HG02973 (cell line): ENCODE data around the gene HRH2.

ENCODE experiments used
- ATAC-seq: cut with Tn5 transposase; IDR thresholded peaks from one replicate; pipeline ENCODE4 v1.9.1; 2021; ENCODE audit warnings: moderate library complexity; ENCODE audit not compliant: unreplicated experiment

The HRH2 gene

DNA sequence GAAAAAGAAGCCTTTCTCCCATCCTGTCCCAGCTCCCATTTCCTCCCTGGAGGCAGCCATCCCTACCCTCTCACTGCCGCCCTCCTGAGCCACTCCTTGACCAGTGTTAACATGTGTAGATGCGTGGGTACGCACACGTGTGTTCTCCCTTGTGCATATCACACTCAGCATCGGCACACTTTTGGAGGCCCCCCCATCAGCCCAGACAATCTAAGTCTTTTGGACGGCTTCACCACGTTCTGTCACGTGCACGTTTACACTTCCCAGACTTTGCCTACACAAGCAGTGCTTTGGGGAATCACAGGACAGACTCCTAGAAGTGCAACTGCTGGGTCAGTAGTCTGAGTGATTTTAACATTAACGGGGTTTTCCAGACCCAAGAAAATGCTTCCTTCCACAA, 18.0 kb downstream of the HRH2 start:
- ATAC-seq: no peak

DNA sequence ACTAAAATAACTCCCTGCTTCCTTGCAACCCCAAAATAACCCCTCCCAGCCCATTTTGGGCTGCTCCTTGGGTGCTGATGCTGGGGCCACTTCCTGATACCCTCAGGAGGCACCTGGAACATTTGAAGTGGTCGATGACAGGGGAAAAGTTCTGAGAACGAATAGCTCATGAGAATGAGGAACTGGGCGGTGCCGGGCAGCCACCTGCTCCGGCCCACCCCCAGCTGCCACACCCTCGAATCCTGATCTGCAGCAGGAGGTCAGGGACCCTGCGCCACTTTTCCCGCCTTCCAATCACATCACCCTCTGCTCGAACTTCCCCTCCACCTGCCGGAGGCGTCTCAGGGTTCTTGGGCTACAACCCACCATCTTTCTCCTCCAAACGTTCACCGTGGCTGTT, 19.7 kb downstream of the HRH2 start:
- ATAC-seq: no peak

DNA sequence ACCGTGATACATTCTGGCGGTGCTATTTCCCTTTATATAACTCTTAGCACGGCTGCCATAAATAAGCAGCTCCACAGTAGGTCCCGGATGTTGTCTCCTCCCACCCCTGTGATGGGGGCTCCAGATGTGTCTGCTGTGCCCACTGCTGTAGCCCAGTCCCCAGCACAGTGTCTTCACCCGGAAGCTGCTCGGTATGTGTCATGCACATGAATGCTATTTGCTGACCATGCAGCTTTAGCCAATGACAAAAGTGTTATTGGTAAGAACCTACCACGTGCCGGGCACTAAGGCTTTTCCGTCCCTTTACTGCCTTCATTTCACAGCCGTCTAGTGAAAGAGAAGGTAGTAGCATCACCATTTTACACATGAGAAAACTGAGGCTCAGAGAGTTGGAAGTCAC, 20.2 kb downstream of the HRH2 start:
- ATAC-seq: no peak

DNA sequence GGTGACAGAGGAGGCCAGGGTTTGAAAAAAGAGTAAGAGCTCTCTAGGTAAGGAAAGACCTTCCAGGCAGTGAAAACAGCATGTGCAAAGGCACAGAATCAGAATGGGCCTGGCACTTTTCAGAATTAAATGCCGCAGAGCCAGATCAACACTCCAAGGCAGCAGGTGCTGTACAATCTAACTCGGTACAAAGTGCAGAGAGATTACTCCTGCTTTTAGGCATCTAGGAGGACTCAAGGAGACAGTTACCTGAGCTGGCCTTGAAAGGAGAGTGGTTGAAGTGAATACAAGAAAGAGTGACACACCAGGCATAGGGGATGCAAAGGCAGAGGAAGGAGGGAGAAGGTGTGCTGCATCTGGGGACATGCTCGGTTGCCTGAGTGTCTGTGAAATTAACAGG, 21.5 kb downstream of the HRH2 start:
- ATAC-seq: no peak

DNA sequence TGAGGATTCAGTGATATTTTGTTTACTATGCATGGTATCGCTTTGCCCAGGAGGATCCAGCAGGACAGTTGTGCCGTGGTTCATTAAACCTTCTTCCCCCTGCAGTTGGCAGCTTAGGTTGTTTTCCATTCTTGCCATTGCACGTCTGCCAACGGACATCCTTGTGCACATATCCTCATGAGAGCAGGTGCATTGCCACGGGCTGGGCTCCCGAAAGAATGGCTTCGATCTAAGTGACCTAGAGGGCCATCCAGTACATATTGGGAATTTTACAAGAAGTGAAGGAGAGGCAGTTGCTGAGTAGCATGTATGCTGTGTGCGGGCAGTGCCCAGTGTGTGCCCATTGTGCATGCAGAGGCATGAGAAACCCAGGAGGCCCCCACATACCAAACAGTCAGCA, 22.1 kb downstream of the HRH2 start:
- ATAC-seq: no peak

DNA sequence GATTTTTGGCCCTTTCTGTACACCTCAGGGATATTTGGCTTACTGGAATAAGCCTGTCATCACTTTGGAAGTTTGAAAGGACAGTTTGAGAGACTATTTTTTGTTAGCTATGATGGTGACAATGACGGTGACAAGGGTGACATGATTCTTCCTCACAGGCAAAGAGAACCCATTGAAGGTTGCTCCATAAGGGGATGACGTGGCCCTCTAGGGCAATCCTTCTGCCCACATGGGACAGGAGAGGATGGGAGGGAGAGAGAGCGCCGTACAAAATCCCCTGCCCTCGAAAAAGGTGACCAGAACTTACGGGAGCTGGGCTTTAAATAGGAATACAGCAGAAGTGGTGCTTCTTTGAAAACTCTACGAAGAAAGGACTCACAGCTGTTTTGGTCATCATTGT, 22.6 kb downstream of the HRH2 start:
- no peak for ATAC-seq

DNA sequence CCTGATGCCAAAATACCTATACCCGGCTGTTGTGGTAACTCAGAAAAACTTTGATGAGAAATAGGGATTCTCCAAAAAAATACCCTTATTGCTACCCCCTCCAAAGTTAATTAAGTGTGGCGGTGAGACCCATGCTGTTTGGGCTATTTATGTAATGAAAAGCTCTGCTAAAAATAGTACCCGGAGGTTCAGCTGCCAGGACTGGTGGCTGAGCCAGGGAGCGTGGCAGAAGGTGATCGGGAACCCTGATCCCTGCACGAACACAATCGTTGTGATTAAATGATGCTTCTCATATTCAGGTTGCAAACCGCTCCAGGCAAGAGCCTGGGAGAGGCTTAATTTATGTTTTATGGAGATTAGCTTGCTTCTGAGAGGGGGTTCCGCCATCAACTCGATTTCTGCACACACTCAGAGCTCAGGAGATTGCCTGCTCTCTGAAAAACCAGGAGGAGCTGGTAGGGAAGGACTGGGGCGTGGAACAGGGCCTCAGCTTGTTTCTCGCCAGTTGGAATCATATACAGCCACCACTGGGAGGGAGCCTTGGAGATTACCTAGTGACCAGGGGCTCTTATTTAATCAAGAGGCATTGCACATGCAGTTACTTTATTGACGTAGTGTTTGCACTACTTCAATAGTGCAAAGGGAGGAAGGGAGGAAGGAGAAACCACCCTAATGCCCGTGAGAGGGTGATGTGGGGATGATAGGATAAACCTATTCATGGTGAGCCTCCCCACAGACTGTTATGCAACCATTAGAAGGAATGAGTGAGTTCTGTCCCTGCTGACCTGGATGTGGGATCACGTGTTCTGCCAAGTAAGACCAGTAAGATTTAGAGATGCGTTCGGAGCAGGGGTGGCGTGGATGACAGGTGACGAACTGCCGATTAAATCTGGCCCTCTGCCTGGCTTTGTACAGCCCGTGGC, 23.4 kb downstream of the HRH2 start:
- no peak for ATAC-seq

DNA sequence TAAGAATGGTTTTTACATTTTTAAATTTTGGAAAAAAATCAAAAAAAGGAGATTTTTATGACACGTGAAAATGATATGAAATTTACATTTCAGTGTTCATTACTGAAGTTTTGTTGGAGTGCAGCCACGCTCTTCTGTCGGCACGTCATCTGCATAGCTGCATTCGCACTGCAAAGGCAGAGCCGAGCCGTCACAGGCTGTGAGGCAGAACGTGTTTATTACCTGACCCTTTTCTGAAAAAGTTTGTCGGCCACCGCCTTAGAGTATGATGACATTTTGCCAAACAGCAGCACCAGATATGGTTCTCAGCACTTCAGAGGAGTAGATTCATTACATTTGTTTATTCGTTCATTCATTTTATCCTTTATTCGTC, 24.1 kb downstream of the HRH2 start:
- ATAC-seq: no peak

DNA sequence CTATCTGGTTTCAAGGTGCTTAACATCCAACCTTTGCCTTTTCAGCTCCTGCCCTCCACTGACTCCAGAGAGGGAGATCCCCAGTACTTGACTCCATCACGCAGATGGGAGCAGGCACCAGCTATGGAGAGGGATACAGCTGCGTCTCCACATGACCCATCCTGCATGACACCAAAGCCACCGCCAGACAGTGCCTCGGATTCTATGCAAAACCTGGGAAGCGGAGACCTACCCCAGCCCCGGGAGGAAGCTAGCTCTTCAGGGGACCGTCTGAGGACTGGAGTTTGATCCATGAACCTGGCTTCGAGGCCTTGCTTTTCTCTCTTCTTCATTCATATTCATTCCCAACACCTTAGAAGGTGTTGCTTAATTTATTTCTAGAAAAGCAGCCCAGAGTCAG, 24.8 kb downstream of the HRH2 start:
- ATAC-seq: no peak

DNA sequence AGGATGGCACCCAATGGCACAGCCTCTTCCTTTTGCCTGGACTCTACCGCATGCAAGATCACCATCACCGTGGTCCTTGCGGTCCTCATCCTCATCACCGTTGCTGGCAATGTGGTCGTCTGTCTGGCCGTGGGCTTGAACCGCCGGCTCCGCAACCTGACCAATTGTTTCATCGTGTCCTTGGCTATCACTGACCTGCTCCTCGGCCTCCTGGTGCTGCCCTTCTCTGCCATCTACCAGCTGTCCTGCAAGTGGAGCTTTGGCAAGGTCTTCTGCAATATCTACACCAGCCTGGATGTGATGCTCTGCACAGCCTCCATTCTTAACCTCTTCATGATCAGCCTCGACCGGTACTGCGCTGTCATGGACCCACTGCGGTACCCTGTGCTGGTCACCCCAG, 25.4 kb downstream of the HRH2 start:
- no peak for ATAC-seq

DNA sequence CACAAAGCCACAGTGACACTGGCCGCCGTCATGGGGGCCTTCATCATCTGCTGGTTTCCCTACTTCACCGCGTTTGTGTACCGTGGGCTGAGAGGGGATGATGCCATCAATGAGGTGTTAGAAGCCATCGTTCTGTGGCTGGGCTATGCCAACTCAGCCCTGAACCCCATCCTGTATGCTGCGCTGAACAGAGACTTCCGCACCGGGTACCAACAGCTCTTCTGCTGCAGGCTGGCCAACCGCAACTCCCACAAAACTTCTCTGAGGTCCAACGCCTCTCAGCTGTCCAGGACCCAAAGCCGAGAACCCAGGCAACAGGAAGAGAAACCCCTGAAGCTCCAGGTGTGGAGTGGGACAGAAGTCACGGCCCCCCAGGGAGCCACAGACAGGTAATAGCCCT, 26.1 kb downstream of the HRH2 start:
- ATAC-seq: no peak

DNA sequence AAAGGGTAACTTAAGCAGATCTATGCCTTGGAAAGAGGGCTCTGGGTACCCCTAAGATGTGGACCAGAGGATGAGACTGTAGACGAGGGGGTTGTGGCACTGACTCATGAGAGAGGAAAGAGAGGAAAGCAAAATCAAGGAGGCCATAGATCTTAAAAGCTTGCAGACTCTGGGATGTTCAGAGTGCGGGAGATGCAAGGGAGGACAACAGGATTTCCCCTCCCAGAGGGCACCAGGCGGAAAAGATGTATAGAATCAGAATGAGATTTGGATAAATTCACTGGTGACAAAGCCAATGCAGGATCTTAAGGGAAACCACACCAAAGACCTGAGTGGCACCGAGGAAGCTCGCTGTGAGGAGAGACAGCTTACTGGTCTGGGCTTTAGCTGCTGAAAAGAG, 27.1 kb downstream of the HRH2 start:
- ATAC-seq: no peak

DNA sequence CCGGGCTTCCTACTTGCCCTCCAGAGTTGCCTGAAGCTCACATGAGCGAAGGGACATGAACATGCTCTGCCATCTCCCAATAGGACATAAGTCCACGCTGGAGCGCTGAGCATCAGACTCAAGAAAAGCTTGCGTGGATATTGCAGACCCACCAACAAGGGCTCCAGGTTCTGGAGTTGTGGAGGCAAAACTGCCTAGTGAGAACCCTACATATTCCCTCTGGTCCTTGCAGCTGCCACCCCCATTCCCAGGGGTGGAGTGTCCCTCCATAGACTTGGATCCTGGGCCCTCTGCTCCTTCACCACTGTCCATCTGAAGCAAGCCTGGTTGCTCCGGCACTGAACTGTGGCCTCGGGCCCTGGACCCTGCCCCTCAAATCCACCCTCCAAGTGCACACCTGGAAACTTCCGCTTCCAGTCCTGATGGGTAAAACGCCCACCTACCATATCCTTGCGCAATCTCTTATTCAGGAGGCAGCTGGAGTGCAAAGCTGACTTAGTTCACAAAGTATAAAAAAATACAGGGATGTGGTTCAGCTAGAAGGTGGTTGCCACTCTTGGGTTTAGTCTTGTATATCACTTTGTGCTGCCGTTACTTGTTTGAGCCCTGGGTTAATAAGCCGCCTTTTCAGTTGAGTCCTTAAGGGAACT, 28.0 kb downstream of the HRH2 start:
- no peak for ATAC-seq

DNA sequence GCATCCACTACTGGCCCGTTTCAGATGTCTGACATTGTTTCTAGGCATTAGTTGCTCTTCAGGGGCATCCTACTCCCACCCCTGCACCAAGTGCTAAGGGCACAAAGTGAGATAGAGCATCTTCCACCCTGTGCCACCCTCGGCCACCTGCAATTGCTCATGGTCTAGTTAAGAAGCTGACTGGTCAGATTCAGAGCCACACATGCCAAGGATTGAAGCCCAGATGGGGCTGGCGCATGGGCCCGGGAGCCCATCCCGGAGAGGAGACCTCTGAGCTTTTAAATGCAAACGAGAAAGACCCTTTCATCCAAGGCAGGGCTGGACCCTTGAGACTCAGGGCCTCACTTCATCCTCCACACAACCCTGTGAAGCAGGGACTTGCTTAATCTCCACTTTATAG, 28.5 kb downstream of the HRH2 start:
- ATAC-seq: no peak

DNA sequence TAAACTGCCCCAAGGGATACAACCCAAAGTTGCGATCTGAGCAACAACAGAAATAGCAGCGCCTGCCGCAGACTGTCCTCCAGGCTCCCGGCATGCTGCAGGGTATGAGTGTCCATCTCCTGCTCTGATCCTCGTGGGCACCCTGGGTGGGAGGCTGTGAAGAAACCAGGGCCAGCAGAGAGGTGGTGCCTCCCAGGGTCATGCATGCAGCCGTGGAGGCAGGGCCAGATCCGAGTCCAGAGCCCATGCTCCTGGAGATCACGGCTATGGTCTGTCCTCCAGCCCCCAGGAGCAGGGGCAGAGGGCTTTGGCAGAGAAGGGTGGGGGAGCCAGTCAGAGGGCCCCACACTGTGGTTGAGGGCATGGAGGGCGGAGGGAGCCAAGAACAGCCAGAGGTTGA, 29.0 kb downstream of the HRH2 start:
- no peak for ATAC-seq

DNA sequence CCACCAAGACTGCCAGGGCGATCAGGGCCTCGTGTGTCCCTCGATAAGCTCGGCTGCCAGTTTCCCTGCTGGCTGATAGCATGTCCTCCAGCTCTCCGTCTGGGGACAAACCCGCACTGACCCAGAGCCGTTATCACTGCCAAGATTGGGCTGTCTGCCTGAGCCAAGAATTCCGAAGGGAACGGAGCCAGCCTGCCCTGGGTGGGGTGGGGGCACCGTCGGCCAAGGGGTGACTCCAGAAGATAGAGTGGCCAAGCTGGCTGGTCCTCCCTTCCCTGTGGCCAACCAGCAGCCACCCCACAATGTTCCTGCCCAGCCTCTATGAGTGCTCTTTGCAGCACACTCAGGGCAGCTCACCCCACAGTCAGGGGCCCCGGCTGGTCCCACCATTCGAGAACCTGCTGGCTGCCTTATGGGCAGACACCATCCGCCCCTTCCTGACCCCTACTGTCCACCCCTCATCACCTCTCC, 29.4 kb downstream of the HRH2 start:
- no peak for ATAC-seq

DNA sequence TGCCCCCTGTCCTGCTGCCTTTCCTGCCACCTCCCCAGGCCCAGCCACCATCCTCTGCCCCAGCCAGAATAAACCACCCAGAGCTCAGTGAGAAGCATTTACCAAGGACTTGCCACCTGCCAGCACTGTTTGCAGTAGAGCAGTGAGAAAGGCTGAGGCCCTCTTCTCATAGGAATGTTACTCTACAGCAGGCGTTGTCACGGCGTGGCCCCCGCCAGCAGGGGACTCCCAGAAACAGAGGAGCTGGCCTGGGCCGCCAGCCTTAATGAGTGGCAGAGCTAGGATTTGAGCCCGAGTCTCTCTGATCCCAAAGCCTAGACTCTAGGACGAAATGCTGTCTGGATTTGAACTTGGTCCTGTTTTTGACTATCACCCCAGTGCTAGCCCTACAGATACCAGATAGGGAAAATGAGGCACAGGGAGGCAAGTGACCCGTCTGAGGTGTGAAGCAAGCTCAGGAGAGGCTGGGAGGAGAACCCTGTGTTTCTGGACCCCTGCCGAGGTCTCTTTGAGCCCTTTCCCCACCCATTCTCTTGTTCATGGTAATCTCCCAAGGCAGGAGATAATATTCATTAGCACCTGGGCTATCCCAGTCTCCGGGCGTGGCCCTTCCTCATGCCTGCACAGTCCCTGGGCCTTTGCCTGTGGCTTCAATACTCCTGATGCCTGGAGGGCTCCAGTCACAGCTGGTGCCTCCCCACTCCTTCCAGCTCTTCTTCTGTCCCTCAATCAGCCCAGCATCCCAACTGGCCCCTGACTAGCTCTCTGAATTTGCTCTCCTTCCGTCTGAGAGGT, 30.7 kb downstream of the HRH2 start:
- no peak for ATAC-seq

DNA sequence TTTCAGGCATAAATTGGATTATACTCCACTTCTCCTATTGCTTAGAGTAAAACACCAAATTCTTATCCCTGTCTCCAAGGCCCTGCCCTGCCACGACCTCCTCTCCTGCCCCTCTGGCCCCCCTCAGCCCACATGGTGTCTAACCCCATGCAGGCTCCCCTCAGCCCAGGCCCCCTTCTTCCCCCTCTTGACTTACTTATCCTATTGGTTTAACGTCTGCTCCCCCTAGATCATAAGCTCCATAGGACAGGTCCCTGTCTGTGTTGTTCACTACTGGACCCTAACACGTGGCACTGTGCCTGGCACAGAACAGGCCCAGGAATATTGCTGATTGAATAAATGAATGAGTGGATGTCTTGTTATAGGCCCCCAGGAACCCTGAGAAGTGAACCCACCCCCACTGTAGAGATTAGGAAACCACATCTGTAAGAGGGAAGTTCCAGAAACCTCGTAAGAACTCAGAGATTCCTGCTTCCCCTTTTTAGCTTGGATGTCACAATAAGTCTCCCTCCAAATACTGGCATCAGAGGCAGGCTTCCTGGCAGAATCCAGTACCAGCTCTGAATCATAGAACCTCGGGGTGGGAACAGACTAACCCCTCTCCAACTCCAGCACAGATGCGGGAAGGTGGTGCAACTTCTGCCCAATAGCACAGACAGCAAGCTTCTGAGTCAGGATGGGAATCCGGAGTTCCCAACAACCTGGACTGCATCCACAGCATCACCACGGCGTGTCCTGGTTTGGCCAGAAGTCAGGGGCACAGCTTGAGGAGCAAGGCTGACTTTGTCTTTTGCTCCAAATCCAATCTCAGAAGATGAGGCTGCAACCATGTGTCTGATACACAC, 31.5 kb downstream of the HRH2 start:
- ATAC-seq: no peak

DNA sequence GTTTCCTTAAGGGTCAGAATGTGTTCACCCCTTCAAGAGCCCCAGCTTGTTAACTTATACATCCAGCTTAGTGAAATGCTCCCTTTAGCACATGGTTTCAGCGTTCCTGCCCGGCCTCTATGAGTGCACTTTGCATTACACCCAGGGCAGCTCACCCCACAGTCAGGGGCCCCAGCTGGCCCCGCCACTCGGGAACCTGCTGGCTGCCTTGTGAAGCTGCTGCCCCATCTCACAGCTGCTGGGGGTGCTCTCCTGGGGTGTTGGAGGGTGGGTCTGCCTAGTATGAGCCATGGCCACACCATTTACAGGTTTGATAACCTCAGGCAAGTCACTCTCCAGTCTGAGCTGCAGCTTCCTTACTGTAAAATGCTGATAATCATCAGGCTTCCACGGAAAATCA, 32.2 kb downstream of the HRH2 start:
- no peak for ATAC-seq

DNA sequence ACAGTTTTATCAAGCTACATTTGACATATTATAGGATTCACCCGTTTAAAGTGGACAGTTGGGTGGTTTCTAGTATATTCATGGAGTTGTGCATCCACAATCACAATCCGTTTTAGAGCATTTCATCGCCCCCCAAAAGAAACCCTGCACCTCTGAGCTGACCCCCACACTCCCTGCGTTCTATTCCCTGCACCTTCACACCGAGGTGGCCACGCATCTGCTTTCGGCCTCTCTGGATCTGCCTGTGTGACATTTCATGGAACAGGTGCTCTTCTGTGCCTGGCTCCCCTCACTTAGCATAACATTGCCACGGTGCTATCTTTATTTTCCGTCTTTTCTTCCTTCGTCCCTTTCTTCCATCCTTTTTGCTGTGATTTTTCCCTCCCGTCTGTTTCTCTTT, 32.7 kb downstream of the HRH2 start:
- ATAC-seq: no peak

DNA sequence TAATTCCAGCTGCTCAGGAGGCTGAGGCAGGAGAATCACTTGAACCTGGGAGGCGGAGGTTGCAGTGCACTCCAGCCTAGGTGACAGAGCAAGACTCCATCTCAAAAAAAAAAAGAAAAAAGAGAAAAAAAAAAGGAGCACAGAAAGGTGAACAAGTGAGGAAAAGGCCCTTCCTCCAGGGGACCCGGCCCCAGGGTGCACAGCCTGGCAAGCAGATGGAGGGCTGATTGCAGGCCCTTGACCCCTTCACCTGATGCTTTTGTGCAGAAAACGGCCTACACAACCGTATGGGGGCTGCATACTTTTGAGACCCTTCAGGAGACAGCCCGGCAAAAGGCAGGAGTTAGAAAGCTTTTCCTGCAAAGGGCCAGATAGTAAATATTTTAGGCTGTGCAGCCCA, 33.9 kb downstream of the HRH2 start:
- no peak for ATAC-seq
